HepG2 (cell line): ENCODE measurements around the gene MYO5A. TPM values are rescaled to one million over a fixed set of nuclear protein-coding genes. Genes with fewer than 3 reads are reported as not detected.
A peak's percentile ranks its signal among the peaks of the same experiment; 100 is the strongest.

ENCODE experiments used
- ATAC-seq: fragments of 200-7000 bp; cut with Tn5 transposase; 3 replicates; pipeline ENCODE4 v1.9.1; 2020; ENCODE audit warnings: mild to moderate bottlenecking, moderate library complexity
- BruUV-seq: library from RNA; stranded (reverse); fragments of 400-500 nt; replicated peaks from 2 replicates; lab custom pipeline; 2021; lab: Mats Ljungman, UMichigan
- CTCF ChIA-PET: fragments of 300-600 bp; formaldehyde crosslinking; extraction: SDS; loops from one replicate; lab custom pipeline; 2021; ENCODE audit warnings: low total read pairs, inconsistent platforms, low intra/inter-chr PET ratio; lab: Yijun Ruan, JAX
- POLR2A ChIA-PET: fragments of 350-600 bp; sonication (Branson Sonifier 250); formaldehyde crosslinking; loops from one replicate; lab custom pipeline; 2020; ENCODE audit warnings: antibody characterized with exemption, inconsistent platforms; lab: Yijun Ruan, JAX
- DNase-seq: peaks from one replicate; pipeline ENCODE4 v3.0.0-alpha.2; 2015; ENCODE audit warnings: low spot score
- FAIRE-seq: peaks from 3 replicates; lab custom pipeline; 2011; peaks lifted over from hg19 to GRCh38; lab: Jason Lieb, UNC
- H2AFZ ChIP-seq: one replicate; pipeline ENCODE4 v1.6.1; 2011; ENCODE audit warnings: low read length, inconsistent platforms
- H3K27ac ChIP-seq: fragments of 300-600 bp; 3 replicates; pipeline ENCODE4 v1.8.0; 2011; ENCODE audit warnings: mixed run types, mild to moderate bottlenecking, mixed read lengths, low read length, inconsistent platforms; ENCODE audit not compliant: insufficient read depth; ENCODE audit errors: extremely low read length
- H3K27me3 ChIP-seq, 2 experiments: fragments of 200-600 bp in 1 of 2; 2 replicates in 1 of 2; 3 replicates in 1 of 2; pipeline versions ENCODE4 v1.6.0 to v1.8.0; 2011; ENCODE audit warnings: low read length in 2 of 2, mild to moderate bottlenecking in 2 of 2, moderate library complexity in 2 of 2, inconsistent platforms in 1 of 2; ENCODE audit not compliant: insufficient read depth in 2 of 2, control insufficient read depth in 1 of 2
- H3K36me3 ChIP-seq, 2 experiments: fragments of 200-600 bp in 1 of 2; replicated peaks in 1 of 2; 2 replicates in 1 of 2; 3 replicates in 1 of 2; pipeline versions ENCODE4 v1.5.1 to v1.8.0; 2011; ENCODE audit warnings: low read length in 2 of 2, inconsistent platforms in 1 of 2; ENCODE audit not compliant: insufficient read depth in 2 of 2, control insufficient read depth in 1 of 2
- H3K4me1 ChIP-seq: 2 replicates; pipeline ENCODE4 v1.5.1; 2012; ENCODE audit warnings: low read length, inconsistent platforms; ENCODE audit not compliant: insufficient read depth
- H3K4me2 ChIP-seq: 2 replicates; pipeline ENCODE4 v1.6.0; 2011; ENCODE audit warnings: low read depth, low read length, inconsistent platforms
- H3K4me3 ChIP-seq, 3 experiments: fragments of 200-600 bp in 1 of 3; sonication (generic), shearing (Covaris generic) in 1 of 3; replicated peaks in 1 of 3; 2 replicates each; pipeline ENCODE4 v1.5.1; 2011 to 2016; ENCODE audit warnings: low read length in 3 of 3, inconsistent platforms in 2 of 3, low read depth in 2 of 3, mild to moderate bottlenecking in 2 of 3, control low read depth in 1 of 3, mixed read lengths in 1 of 3; ENCODE audit not compliant: insufficient read depth in 1 of 3
- H3K79me2 ChIP-seq: one replicate; pipeline ENCODE4 v1.6.1; 2011; ENCODE audit warnings: low read length, inconsistent platforms; ENCODE audit not compliant: insufficient read depth
- H3K9ac ChIP-seq: 2 replicates; pipeline ENCODE4 v1.6.0; 2011; ENCODE audit warnings: mild to moderate bottlenecking, low read depth, low read length, inconsistent platforms; ENCODE audit not compliant: insufficient read depth
- H3K9me3 ChIP-seq: 2 replicates; pipeline ENCODE4 v1.5.1; 2012; ENCODE audit warnings: mild to moderate bottlenecking, low read length
- H4K20me1 ChIP-seq: 2 replicates; pipeline ENCODE4 v1.6.0; 2011; ENCODE audit warnings: inconsistent platforms, mild to moderate bottlenecking, low read length, moderate library complexity; ENCODE audit not compliant: insufficient read depth
- BRCA1 ChIP-seq: sonication (generic); formaldehyde crosslinking; IDR thresholded peaks from 2 replicates; pipeline ENCODE4 v1.4.0; 2020; ENCODE audit warnings: missing genetic modification reagents
- E2F2 ChIP-seq: sonication (generic); formaldehyde crosslinking; IDR thresholded peaks from 2 replicates; pipeline ENCODE4 v1.4.0; 2020; ENCODE audit warnings: missing genetic modification reagents, borderline replicate concordance
- HHEX ChIP-seq: IDR thresholded peaks from 2 replicates; pipeline ENCODE4 v1.6.1; 2016; ENCODE audit warnings: control low read depth
- KDM6A ChIP-seq: IDR thresholded peaks from 2 replicates; pipeline ENCODE4 v1.6.1; 2016; ENCODE audit warnings: low read depth
- POLR2G ChIP-seq: fragments of 200-400 bp; formaldehyde crosslinking; IDR thresholded peaks from 2 replicates; pipeline ENCODE4 v1.6.1; 2018; ENCODE audit warnings: mild to moderate bottlenecking, low read depth, low read length, moderate library complexity
- RFX3 ChIP-seq: IDR thresholded peaks from 2 replicates; pipeline ENCODE4 v1.6.1; 2016; ENCODE audit warnings: missing biosample characterization, missing genetic modification reagents
- SMARCC2 ChIP-seq: fragments of 450-650 bp; IDR thresholded peaks from 2 replicates; pipeline ENCODE4 v1.6.1; 2017; ENCODE audit warnings: antibody characterized with exemption, mild to moderate bottlenecking
- SOX5 ChIP-seq: IDR thresholded peaks from 2 replicates; pipeline ENCODE4 v1.6.1; 2016; ENCODE audit warnings: borderline replicate concordance
- ZEB1 ChIP-seq: IDR thresholded peaks from 2 replicates; pipeline ENCODE4 v1.6.1; 2012; ENCODE audit warnings: mild to moderate bottlenecking, low read depth, inconsistent platforms; ENCODE audit not compliant: insufficient replicate concordance
- ZFP91 ChIP-seq: sonication (generic); formaldehyde crosslinking; IDR thresholded peaks from 2 replicates; pipeline ENCODE4 v1.9.0; 2022; ENCODE audit warnings: missing genetic modification reagents, mild to moderate bottlenecking, borderline replicate concordance
- ZNF607 ChIP-seq: sonication (generic); formaldehyde crosslinking; IDR thresholded peaks from 2 replicates; pipeline ENCODE4 v1.5.1; 2020; ENCODE audit warnings: missing genetic modification reagents, mild to moderate bottlenecking, borderline replicate concordance
- ZNF629 ChIP-seq: sonication (generic); formaldehyde crosslinking; conservative IDR thresholded peaks from 2 replicates; pipeline ENCODE4 v1.5.0; 2020; ENCODE audit warnings: missing genetic modification reagents
- ZNF776 ChIP-seq: sonication (generic); formaldehyde crosslinking; IDR thresholded peaks from 2 replicates; pipeline ENCODE4 v1.4.0; 2020; ENCODE audit warnings: mild to moderate bottlenecking, missing genetic modification reagents
- ZNF790 ChIP-seq: sonication (generic); formaldehyde crosslinking; IDR thresholded peaks from 2 replicates; pipeline ENCODE4 v1.8.0; 2022; ENCODE audit warnings: missing genetic modification reagents, mild to moderate bottlenecking, borderline replicate concordance
- WGBS: methylation state at CpG from one replicate; pipeline ENCODE4 v1.1.6; 2017; ENCODE audit warnings: low lambda C conversion rate; 5-methylcytosine and 5-hydroxymethylcytosine counted together
- in situ Hi-C: cut with HindIII; loops from 2 replicates; pipeline ENCODE4 v1.10.0; 2017; ENCODE audit warnings: low pct_unique_long_range_greater_than_20kb; ENCODE audit not compliant: extremely low pct_ligation_motif_present
- intact Hi-C: fragments of 100-400 bp; cut with micrococcal nuclease; formaldehyde crosslinking; loops from one replicate; pipeline ENCODE4 v1.10.0; 2022; ENCODE audit not compliant: unreplicated experiment
- polyA plus RNA-seq, 8 experiments: library from polyadenylated mRNA; depleted of rRNA in 3 of 8; stranded (reverse) in 7 of 8; unstranded in 1 of 8; fragments of >200 nt; fragmentation: Illumina TruSeq in 4 of 8; extraction: Trizol in 4 of 8; gene quantifications; 2 replicates each; pipeline versions ENCODE4 v1.2.1 to v1.2.3, GENCODE V29; 2011 to 2016; ENCODE audit warnings: low read depth in 4 of 8, missing spikeins in 1 of 8, mixed read lengths in 1 of 8; ENCODE audit not compliant: insufficient read depth in 1 of 8
- total RNA-seq, 5 experiments: library from RNA; depleted of rRNA; stranded (reverse); fragments of >200 nt; fragmentation: Illumina TruSeq; extraction: Trizol; gene quantifications; 2 replicates each; pipeline ENCODE4 v1.2.3, GENCODE V29; 2016; ENCODE audit warnings: low read depth in 1 of 5
- TF ChIP-seq, protein P1 (sequence below), 2 experiments: fragments of 450-650 bp in 1 of 2; sonication (generic) in 1 of 2; formaldehyde crosslinking; IDR thresholded peaks; 2 replicates each; pipeline versions ENCODE4 v1.5.0 to v1.8.0; 2020 to 2022; ENCODE audit warnings: mild to moderate bottlenecking in 1 of 2, missing genetic modification reagents in 1 of 2
- TF ChIP-seq, protein P2 (sequence below): sonication (generic); formaldehyde crosslinking; conservative IDR thresholded peaks from 2 replicates; pipeline ENCODE4 v1.8.0; 2022; ENCODE audit warnings: missing genetic modification reagents
- TF ChIP-seq, protein P3 (sequence below): sonication (generic); formaldehyde crosslinking; conservative IDR thresholded peaks from 2 replicates; pipeline ENCODE4 v1.4.0; 2020; ENCODE audit warnings: missing genetic modification reagents

Gene MYO5A
- total and polyA plus RNA-seq, 2 of the 13 experiments (the other 11 are each of a cell fraction or from before 2014, with no cell fraction given) = 2.8 to 4.8 TPM

DNA sequence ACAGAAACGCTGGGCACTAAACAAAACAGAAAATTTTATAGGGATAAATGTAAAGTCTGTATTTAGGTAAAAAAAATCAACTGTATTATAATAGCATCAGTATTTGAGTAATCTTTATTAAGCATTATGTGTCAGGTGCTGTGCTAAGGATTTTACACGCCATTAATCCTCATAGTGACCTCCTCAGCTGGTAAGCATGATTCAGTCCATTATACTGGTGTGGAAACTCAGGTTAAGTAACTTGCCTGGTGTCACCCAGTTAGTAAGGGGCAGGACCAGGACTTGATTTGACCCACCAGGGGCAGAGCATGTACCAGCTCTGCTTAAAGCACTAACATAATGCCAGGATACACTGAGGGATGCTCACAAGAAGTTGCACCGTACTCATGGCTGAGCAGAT, 237.9 kb downstream of the MYO5A start:
- H3K9me3 ChIP-seq = no peaks in the 10 kb centered on the region
- TF ChIP-seq ZEB1 (no peak), ZNF629 (CRISPR knock-in tag) (no peak), RFX3 (no peak), ZNF790 (no peak), POLR2G (no peak), KDM6A (CRISPR knock-in tag) (no peak), SOX5 (CRISPR knock-in tag) (no peak), ZFP91 (CRISPR knock-in tag) (no peak), ZNF607 (no peak), E2F2 (CRISPR knock-in tag) (no peak), ZNF776 (CRISPR knock-in tag) (no peak), BRCA1 (CRISPR knock-in tag) (no peak), HHEX (CRISPR knock-in tag) (no peak), SMARCC2 (no peak)
- TF ChIP-seq, protein P1, sequence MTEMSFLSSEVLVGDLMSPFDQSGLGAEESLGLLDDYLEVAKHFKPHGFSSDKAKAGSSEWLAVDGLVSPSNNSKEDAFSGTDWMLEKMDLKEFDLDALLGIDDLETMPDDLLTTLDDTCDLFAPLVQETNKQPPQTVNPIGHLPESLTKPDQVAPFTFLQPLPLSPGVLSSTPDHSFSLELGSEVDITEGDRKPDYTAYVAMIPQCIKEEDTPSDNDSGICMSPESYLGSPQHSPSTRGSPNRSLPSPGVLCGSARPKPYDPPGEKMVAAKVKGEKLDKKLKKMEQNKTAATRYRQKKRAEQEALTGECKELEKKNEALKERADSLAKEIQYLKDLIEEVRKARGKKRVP (CRISPR knock-in tag; IDR thresholded peaks at IDR 0.05) = no peak
- TF ChIP-seq, protein P2, sequence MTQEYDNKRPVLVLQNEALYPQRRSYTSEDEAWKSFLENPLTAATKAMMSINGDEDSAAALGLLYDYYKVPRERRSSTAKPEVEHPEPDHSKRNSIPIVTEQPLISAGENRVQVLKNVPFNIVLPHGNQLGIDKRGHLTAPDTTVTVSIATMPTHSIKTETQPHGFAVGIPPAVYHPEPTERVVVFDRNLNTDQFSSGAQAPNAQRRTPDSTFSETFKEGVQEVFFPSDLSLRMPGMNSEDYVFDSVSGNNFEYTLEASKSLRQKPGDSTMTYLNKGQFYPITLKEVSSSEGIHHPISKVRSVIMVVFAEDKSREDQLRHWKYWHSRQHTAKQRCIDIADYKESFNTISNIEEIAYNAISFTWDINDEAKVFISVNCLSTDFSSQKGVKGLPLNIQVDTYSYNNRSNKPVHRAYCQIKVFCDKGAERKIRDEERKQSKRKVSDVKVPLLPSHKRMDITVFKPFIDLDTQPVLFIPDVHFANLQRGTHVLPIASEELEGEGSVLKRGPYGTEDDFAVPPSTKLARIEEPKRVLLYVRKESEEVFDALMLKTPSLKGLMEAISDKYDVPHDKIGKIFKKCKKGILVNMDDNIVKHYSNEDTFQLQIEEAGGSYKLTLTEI (CRISPR knock-in tag) = no peak
- TF ChIP-seq, protein P3, sequence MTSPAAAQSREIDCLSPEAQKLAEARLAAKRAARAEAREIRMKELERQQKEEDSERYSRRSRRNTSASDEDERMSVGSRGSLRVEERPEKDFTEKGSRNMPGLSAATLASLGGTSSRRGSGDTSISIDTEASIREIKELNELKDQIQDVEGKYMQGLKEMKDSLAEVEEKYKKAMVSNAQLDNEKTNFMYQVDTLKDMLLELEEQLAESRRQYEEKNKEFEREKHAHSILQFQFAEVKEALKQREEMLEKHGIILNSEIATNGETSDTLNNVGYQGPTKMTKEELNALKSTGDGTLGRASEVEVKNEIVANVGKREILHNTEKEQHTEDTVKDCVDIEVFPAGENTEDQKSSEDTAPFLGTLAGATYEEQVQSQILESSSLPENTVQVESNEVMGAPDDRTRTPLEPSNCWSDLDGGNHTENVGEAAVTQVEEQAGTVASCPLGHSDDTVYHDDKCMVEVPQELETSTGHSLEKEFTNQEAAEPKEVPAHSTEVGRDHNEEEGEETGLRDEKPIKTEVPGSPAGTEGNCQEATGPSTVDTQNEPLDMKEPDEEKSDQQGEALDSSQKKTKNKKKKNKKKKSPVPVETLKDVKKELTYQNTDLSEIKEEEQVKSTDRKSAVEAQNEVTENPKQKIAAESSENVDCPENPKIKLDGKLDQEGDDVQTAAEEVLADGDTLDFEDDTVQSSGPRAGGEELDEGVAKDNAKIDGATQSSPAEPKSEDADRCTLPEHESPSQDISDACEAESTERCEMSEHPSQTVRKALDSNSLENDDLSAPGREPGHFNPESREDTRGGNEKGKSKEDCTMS (CRISPR knock-in tag) = no peak
- WGBS = 93% methylated on average over 3 of the region's 3 CpGs
- POLR2A ChIA-PET = interaction anchor here (1.7 kb wide), 1 partner anchor 10 kb away, joined by 5 read pairs; no protein-coding TSS in a partner anchor
- H3K4me1 ChIP-seq = peaks cover 75% of the 10 kb centered on the region
- no peak overlapping the region for H2AFZ ChIP-seq
- in situ Hi-C loops (no loop called here), intact Hi-C loops (no loop called here)
- BruUV-seq = no TSS peak
- H3K79me2 ChIP-seq = peaks cover 50% of the 10 kb centered on the region
- no peak overlapping the region for H3K9ac ChIP-seq
- no peaks in the 10 kb centered on the region for H4K20me1 ChIP-seq
- CTCF ChIA-PET = no interaction called here
- DNase-seq = no peak
- no peak overlapping the region for H3K4me2 ChIP-seq
- no peak for FAIRE-seq
- no peak overlapping the region for H3K4me3 ChIP-seq
- peak overlapping the region; percentile 2 for H3K27ac ChIP-seq
- peaks cover 0 to 7% of the 10 kb centered on the region in 2 experiments; a peak in 1 of 5 replicates for H3K36me3 ChIP-seq
- ATAC-seq = no peak
- no peaks in the 10 kb centered on the region for H3K27me3 ChIP-seq
